ENCODE measurements around the gene TJP3.
"Not testable (repeated sequence)": the region's sequence is repeated elsewhere in the genome, so short reads cannot be mapped to it uniquely, and the experiment has no call there.

TJP3 gene

GRCh38 chr19:3740431-3740830 is 32.2 kb downstream of the TJP3 start:
- in situ Hi-C loops (cut with MboI; ENCODE audit: low sequenced_read_pairs): no loop called here

GRCh38 chr19:3743486-3743885 is 35.3 kb downstream of the TJP3 start:
- in situ Hi-C loops (cut with MboI; ENCODE audit: low sequenced_read_pairs): no loop called here

GRCh38 chr19:3745363-3746045 is 37.3 kb downstream of the TJP3 start:
- in situ Hi-C loops (cut with MboI; ENCODE audit: low sequenced_read_pairs): no loop called here

- in situ Hi-C loops (cut with MboI; ENCODE audit: low sequenced_read_pairs): no loop called here
Measured at GRCh38 chr19:3746371-3747056, 38.3 kb downstream of the TJP3 start.

GRCh38 chr19:3748965-3749364 is 40.8 kb downstream of the TJP3 start:
- in situ Hi-C loops (cut with MboI; ENCODE audit: low sequenced_read_pairs): no loop called here

- in situ Hi-C loops (cut with MboI; ENCODE audit: low sequenced_read_pairs): no loop called here
Measured at GRCh38 chr19:3750211-3750610, 42.0 kb downstream of the TJP3 start.

- in situ Hi-C loops (cut with MboI; ENCODE audit: low sequenced_read_pairs): no loop called here
Measured at GRCh38 chr19:3751236-3751635, 43.1 kb downstream of the TJP3 start.

- in situ Hi-C loops (cut with MboI; ENCODE audit: low sequenced_read_pairs): no loop called here
Measured at GRCh38 chr19:3752492-3752891, 44.3 kb downstream of the TJP3 start.

- in situ Hi-C loops (cut with MboI; ENCODE audit: low sequenced_read_pairs): no loop called here
Measured at GRCh38 chr19:3753631-3754410, 45.6 kb downstream of the TJP3 start.

- in situ Hi-C loops (cut with MboI; ENCODE audit: low sequenced_read_pairs): not testable (repeated sequence)
Measured at GRCh38 chr19:3757705-3758104, 49.5 kb downstream of the TJP3 start.

GRCh38 chr19:3758297-3758696 is 50.1 kb downstream of the TJP3 start:
- in situ Hi-C loops (cut with MboI; ENCODE audit: low sequenced_read_pairs): not testable (repeated sequence)

- in situ Hi-C loops (cut with MboI; ENCODE audit: low sequenced_read_pairs): no loop called here
Measured at GRCh38 chr19:3759482-3760254, 51.5 kb downstream of the TJP3 start.

- in situ Hi-C loops (cut with MboI; ENCODE audit: low sequenced_read_pairs): no loop called here
Measured at GRCh38 chr19:3760871-3761361, 52.7 kb downstream of the TJP3 start.

GRCh38 chr19:3761382-3762129 is 53.4 kb downstream of the TJP3 start, which contains the start of gene APBA3:
APBA3 (minus strand) TSS chr19:3761692; CDS start chr19:3760264, 1,428 bp downstream.
- in situ Hi-C loops (cut with MboI; ENCODE audit: low sequenced_read_pairs): no loop called here

GRCh38 chr19:3762130-3762473 is 53.9 kb downstream of the TJP3 start:
- in situ Hi-C loops (cut with MboI; ENCODE audit: low sequenced_read_pairs): no loop called here

GRCh38 chr19:3762501-3763459 is 54.6 kb downstream of the TJP3 start, which contains the start of gene MRPL54:
MRPL54 (plus strand) TSS chr19:3762682; CDS start chr19:3762701, 19 bp downstream.
- in situ Hi-C loops (cut with MboI; ENCODE audit: low sequenced_read_pairs): no loop called here

- in situ Hi-C loops (cut with MboI; ENCODE audit: low sequenced_read_pairs): no loop called here
Measured at GRCh38 chr19:3765121-3765520, 56.9 kb downstream of the TJP3 start.

GRCh38 chr19:3765757-3766156 is 57.6 kb downstream of the TJP3 start:
- in situ Hi-C loops (cut with MboI; ENCODE audit: low sequenced_read_pairs): not testable (repeated sequence)

GRCh38 chr19:3766520-3766919 is 58.3 kb downstream of the TJP3 start:
- in situ Hi-C loops (cut with MboI; ENCODE audit: low sequenced_read_pairs): no loop called here
